Ishikawa (cell line): ENCODE data around the gene SHB.

Experiments
- CEBPB ChIP-seq: IDR thresholded peaks from 2 replicates; pipeline ENCODE4 v1.6.1; 2012
- CREB1 ChIP-seq: IDR thresholded peaks from 2 replicates; pipeline ENCODE4 v1.6.1; 2012; ENCODE audit warnings: low read depth
- EGR1 ChIP-seq: IDR thresholded peaks from 2 replicates; pipeline ENCODE4 v1.6.1; 2012
- EP300 ChIP-seq: IDR thresholded peaks from 2 replicates; pipeline ENCODE4 v1.6.1; 2012; ENCODE audit warnings: borderline replicate concordance
- FOXM1 ChIP-seq: IDR thresholded peaks from 2 replicates; pipeline ENCODE4 v1.6.1; 2012; ENCODE audit warnings: low read depth, borderline replicate concordance
- MAX ChIP-seq: IDR thresholded peaks from 2 replicates; pipeline ENCODE4 v1.6.1; 2012
- NFIC ChIP-seq: IDR thresholded peaks from 2 replicates; pipeline ENCODE4 v1.6.1; 2012
- RAD21 ChIP-seq: IDR thresholded peaks from 2 replicates; pipeline ENCODE4 v1.6.1; 2012; ENCODE audit warnings: low read depth
- REST ChIP-seq: IDR thresholded peaks from 2 replicates; pipeline ENCODE4 v1.6.1; 2012; ENCODE audit warnings: low read depth, mild to moderate bottlenecking
- TAF1 ChIP-seq: IDR thresholded peaks from 2 replicates; pipeline ENCODE4 v1.6.1; 2012; ENCODE audit warnings: low read depth, mild to moderate bottlenecking
- TCF12 ChIP-seq: IDR thresholded peaks from 2 replicates; pipeline ENCODE4 v1.6.1; 2012; ENCODE audit warnings: low read depth
- TEAD4 ChIP-seq: IDR thresholded peaks from 2 replicates; pipeline ENCODE4 v1.6.1; 2012
- USF1 ChIP-seq: IDR thresholded peaks from 2 replicates; pipeline ENCODE4 v1.6.1; 2012
- YY1 ChIP-seq: IDR thresholded peaks from 2 replicates; pipeline ENCODE4 v1.6.1; 2012; ENCODE audit warnings: low read depth
- ZBTB7A ChIP-seq: IDR thresholded peaks from 2 replicates; pipeline ENCODE4 v1.6.1; 2012; ENCODE audit warnings: low read depth

Gene SHB

GRCh38 chr9:37908698-37909186, 160.3 kb downstream of the SHB start:
- TF ChIP-seq CEBPB (0 out of 2 replicates have a peak, but pooled peaks have one; percentile 46), ZBTB7A (no peak)

GRCh38 chr9:37908283-37908682, 160.7 kb downstream of the SHB start:
- TF ChIP-seq TEAD4 = no peak
- no peak for TF ChIP-seq YY1
- no peak for TF ChIP-seq NFIC

DNA sequence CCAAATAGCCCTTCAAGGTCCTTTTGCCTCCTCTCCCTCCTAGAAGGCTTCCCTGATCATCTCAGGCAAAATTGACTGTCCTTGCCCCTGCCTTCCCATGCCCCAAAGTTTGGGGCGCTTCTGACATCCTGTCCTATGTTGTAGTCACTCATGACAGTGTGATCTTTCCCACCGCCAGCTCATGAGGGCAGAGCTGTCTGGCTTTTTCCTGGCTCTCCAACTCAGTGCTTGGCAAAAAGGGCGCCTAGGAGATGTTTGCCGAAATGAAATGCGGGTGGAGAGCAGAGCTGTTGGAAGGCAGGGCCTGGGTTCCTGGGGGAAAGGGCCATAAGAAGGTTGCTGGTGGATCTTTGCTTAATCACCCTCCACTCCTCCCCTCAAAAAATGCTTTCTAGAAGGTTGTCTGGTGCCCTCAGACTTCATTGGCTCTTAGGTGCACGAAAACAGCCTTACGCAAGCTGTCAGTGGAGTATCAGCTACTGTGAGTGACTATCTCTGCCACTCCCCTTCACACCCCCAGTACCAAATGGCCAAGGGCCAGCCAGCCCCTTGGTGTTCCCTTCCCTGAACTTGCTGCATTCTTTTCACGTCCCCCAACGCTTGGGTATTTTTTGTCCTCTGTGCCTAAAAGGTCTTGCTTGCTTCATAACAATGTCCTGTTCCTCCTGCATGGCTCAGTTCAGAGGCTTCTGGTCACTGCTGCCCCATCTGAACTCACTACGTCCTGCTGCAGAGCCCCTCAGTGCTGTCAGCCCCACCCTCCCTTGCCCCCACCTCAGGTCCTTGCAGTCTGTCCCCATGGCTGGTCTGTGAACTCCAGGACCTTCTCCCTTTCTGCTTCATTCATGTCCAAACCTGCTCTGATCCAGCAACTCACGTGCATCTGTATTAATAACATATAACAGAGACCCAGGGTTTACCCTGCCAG, 162.5 kb downstream of the SHB start:
- TF ChIP-seq MAX (no peak), TAF1 (no peak), TCF12 (no peak), EGR1 (no peak), ZBTB7A (no peak)

DNA sequence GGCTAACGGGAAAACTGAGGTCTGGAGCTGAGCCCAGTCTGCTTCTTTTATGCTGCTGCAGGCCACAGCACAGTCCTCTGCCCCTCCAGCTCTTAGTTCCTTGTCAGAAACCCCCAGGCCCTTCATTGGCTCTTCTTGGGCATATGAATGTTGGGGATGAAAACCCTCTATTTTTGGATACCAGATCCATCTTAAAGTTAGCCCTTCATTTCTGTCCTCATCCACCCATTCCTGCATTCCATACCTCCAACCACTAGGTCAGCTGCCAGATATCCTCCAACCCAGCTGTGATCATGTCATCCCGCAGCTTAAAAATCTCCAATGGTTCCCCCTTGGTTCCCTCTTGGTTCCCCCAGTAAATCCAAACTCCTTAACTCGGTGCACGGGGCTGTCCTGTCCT, 163.3 kb downstream of the SHB start:
- no peak for TF ChIP-seq TAF1
- no peak for TF ChIP-seq REST
- TF ChIP-seq RAD21 = no peak
- TF ChIP-seq NFIC = no peak
- no peak for TF ChIP-seq YY1
- no peak for TF ChIP-seq CEBPB
- TF ChIP-seq EGR1 = no peak
- TF ChIP-seq MAX = no peak
- no peak for TF ChIP-seq CREB1
- TF ChIP-seq TEAD4 = no peak
- TF ChIP-seq USF1 = no peak
- TF ChIP-seq ZBTB7A = no peak
- no peak for TF ChIP-seq FOXM1
- TF ChIP-seq EP300 = no peak
- no peak for TF ChIP-seq TCF12

- TF ChIP-seq TEAD4 = no peak
- no peak for TF ChIP-seq CREB1
- no peak for TF ChIP-seq FOXM1
- no peak for TF ChIP-seq MAX
- TF ChIP-seq CEBPB = no peak
- TF ChIP-seq EP300 = no peak
- no peak for TF ChIP-seq TAF1
- no peak for TF ChIP-seq RAD21
- TF ChIP-seq EGR1 = no peak
- TF ChIP-seq USF1 = no peak
- no peak for TF ChIP-seq ZBTB7A
Measured at GRCh38 chr9:37905131-37905505, 163.9 kb downstream of the SHB start.

DNA sequence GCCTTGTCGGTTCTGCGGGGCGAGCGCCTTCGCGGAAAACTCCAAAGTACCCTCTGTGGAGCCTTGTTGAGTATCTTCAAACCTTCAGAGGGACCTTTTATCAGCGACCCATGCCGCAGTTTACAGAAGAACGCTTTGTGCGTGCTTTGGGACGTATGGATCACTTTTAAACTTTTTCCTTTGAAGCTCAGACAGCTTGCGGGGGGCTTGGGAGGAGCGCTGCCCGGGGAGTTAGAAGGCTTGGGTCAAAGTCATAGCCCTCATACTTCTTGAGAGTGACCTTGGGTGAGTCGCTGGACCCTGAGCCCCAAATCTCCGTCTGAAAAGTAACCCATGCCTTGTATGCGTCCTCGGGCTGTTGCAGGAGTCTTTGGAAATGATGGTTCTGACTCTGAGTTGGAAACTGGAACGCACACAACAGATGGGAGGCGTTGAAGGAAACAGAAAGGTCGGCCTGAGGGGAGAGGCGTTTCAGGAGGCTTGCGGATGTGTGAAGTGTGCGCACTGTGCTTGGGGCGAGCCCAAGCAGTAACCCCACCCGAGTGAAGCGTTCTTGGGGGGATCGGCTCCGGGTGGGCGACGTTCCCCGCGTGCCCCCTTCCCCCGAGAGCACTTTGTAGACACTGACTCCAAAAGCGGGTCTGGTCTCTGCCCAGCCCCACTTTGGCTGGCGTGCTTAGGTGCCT, 164.4 kb downstream of the SHB start:
- TF ChIP-seq NFIC = no peak
- no peak; the same call in 1 of the 2 replicates for TF ChIP-seq RAD21
- TF ChIP-seq TCF12 = no peak
- no peak for TF ChIP-seq CREB1
- no peak for TF ChIP-seq REST
- no peak for TF ChIP-seq FOXM1
- TF ChIP-seq USF1 = no peak
- no peak for TF ChIP-seq EP300
- no peak for TF ChIP-seq TAF1
- TF ChIP-seq EGR1 = no peak
- no peak for TF ChIP-seq YY1
- no peak for TF ChIP-seq ZBTB7A
- TF ChIP-seq MAX = no peak
- no peak for TF ChIP-seq CEBPB
- TF ChIP-seq TEAD4 = no peak
